HG03342 (cell line): ENCODE measurements around the gene NFATC2.

Experiments
- ATAC-seq: cut with Tn5 transposase; IDR thresholded peaks from one replicate; pipeline ENCODE4 v1.9.1; 2021; ENCODE audit warnings: mild to moderate bottlenecking, moderate library complexity; ENCODE audit not compliant: unreplicated experiment

Gene NFATC2

GRCh38 chr20:51399006-51399890 lies 143.3 kb downstream of the NFATC2 start:
- no peak for ATAC-seq

- no peak for ATAC-seq
Measured at GRCh38 chr20:51398552-51398951, 144.0 kb downstream of the NFATC2 start.

DNA sequence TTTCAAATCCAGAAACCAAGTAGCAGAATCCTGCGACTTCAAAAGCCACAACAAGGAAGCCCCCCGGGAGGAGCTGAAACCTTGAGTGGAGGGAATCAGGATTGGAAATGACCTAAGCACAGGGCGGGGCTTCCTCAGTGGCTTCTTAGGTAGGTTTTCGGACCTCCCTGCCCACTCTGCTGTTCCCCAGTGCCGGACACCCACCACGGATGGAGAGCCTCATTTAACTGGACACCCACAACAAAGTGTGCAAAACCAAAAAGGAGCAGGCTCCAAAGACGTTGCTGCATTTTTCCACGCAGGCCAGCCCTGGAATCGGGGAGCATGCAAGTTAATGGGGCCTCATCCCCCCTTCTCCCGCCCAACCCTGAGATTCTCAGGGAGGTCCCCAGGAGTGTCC lies 144.4 kb downstream of the NFATC2 start:
- no peak for ATAC-seq

DNA sequence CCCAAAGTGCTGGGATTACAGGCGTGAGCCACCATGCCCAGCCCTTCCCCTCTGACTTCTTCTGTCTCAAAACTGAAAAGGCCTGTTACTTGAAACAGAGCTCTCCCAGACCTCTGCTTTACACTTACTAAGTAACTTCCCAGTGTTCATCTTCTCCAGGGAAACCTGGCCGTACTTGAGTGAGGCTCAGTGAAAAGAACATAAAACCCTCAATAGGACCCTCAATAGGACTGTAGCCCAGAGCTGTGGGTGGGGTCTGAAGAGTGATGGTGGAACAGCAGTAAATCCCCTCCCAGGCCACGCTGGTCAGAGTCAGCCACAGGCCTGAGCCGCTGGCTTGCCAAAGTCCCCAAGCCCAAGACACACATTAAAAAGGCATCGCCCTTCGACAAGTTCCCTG lies 145.4 kb downstream of the NFATC2 start:
- ATAC-seq = no peak

DNA sequence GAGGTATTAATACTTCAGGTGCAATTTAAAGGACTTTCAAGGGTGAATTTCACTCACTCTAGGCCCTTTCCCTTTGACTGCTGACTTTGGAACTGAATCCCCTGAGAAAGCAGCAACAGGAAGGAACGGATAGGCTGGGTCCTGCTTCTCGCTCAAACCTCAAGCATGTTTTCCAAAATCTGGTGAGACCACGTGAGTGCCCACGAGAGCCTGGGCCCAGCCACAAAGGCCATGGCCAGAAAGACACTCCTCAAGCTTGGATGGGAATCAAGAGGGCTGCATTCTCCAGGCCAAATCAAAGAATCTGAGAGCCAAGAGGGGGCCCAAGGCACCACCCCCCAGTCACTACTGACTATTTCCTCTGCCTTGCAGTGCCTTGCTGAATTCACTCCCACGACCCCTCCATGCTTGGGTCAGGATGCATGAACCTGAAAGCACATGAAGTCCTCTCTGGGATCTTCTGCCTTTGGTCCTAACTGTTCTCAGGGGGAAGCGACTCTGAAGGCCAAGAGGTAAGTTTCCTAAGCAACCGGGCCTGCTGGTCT lies 146.1 kb downstream of the NFATC2 start:
- ATAC-seq = no peak

- no peak for ATAC-seq
Measured at GRCh38 chr20:51394706-51395105, 147.8 kb downstream of the NFATC2 start.

- ATAC-seq = no peak
Measured at GRCh38 chr20:51393571-51393970, 148.9 kb downstream of the NFATC2 start.

- no peak for ATAC-seq
Measured at GRCh38 chr20:51392614-51393186, 149.8 kb downstream of the NFATC2 start.

DNA sequence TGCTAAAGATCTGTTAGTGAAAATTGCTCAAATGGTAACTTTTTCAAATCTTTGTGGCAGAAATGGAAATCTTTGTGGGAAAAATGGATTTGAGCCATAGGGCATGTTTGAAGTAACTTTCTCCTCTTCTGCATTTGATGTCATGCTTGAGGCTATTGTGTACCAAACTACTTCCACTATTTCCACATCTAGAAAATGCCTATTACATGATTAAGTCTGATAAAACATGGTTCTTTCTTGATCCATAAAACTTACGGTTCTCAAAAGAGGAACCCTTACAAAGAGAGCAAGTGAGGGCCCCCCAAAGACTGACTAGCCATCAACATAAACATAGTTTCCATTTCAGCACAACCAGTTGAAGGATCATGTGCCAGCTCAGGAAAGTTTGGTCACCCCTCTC lies 150.6 kb downstream of the NFATC2 start:
- ATAC-seq = no peak

DNA sequence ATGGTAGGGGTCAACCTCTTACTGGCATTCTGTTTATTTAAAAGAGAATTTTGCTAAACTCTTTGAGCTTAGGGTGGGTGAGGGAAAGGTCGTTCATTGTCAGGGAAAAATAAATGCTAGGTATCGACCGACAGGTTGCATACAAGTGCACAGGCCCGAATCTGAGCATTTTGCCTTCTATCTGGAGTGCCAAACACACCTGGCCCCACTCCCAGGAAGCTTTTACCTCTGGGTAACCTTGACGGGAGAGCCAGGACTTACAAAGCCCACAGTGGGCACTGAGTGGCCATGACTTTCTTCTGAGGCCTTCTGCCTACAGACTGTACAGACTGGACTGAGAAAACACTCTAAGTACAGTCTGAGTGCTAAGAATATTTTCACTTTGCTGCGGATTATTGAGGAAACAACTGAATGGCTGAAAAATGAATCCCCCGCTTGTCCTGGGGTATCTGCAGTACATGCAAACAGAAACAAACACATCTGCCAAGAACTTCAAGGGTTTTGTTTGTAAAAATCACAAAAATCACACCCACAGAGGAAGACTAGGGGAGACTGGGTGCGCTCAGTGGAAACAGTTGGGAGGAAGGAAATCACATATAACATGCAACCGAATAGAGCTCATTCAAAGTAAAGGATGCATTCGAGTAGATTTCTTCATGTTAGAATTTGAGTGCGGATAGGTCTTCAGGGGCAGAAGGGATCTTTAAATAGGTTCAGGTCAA lies 152.8 kb downstream of the NFATC2 start:
- no peak for ATAC-seq

- no peak for ATAC-seq
Measured at GRCh38 chr20:51388756-51389542, 153.6 kb downstream of the NFATC2 start.

DNA sequence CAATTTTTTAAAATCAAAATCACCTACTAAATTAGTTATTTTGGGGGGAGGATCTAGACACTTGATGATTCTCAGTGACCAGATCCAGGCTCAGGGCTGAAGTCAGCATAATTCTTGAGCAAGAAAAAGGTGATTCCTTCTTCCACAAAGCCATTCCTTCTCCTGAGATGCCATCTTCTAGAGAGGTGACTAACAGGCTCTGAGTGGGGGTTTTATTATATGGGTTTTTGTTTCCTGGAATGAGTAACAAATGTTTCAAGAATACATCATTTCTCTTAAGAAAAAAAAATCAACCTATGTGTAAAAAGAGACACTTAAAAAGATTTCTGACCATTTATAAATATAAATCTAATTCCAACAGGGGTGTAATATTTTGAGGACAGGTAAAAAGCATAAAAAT lies 154.3 kb downstream of the NFATC2 start:
- ATAC-seq = no peak

DNA sequence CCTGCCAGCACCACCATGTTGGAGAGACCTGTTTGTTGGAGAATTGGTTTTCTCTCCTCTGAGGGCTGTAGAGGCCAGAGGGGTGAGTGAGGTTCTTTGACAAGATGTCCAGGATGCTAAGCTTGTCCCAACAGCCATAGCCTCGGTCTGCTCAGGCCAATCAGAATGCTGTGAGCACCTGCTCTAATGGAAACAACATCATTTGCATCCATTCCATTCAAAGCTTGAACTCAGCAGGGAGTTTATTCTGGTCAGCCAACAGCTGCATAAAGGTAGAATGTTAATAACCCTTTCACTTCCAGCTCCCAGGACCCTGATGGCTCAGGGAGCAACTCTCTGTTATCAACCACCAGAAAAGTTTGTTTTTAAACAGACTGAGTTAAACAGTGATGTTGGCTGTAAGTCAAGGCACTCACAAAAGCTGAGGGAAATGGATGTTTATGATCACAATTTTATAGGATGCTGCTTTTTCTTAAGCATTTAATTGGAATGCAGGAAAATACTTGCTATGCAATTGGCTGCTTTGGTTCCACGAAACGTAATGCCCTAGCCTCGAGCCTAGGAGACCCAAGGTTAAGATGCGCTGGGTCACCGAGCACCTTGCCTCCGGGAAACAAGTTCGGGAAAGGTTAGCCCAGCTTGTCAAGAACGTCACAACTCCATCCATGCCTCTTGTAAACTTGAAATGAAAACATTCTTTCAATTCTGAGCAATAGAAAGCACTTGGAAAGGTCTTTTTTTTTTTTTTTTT lies 155.2 kb downstream of the NFATC2 start:
- no peak for ATAC-seq

DNA sequence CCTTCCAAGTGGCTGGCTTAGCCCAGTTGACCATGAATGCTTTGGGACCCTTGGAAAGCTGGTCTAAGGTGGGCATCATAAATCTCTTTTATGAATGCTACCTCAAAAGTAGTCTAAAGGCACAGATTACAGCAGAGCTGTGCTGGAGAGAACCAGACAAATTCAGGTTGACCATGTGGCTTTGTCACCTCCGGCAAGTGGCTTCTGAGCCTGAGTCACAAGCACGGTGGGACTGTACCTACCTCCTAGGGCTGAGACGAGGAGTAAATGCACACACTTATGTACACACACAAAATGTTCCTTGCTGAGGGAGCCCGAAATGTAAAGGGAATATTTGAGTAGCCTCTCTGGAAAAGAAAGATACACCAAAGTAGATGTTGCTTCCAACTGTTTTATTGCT lies 155.9 kb downstream of the NFATC2 start:
- ATAC-seq = no peak

DNA sequence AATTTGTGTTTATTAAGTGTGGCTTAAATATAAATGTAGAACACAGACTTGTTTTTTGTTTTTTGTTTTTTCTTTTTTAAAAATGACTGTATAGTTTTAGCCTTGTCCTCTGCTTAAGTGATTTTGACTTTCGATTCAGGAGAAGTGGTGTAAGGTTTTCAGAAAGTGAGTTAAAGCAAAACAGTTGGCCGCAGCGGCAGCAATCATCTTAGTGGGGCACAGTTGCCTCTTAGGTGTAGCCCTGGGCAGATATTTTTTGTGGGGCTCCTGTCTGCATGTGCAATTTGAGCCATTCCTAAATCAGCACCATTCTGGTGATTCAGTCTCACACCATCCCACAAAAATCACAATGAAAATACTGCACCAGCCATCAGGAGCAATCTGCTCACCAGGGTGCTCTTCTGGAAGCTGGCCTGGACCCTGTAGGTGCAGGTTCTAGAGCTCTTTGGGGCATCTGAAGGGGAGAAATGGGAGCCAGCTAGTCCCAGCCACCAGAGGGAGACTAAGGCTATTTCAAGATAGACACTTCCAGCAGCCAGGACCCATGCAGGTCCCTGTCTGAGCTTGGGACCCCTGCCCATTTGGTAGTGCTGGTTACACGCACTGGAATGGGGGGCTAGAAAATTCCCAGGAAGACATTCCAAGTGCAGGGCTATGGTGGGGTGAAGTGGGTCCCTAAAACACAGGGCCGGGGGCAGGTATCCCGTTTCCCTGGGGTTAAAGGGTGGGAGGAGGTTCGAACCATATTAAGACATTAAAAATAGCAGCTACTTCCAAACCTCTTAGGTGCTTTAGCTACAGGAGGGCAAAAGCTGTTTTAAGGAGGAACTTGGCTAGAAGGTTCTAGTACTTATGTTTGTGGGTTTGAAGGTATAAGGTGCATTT lies 156.6 kb downstream of the NFATC2 start:
- ATAC-seq = no peak

DNA sequence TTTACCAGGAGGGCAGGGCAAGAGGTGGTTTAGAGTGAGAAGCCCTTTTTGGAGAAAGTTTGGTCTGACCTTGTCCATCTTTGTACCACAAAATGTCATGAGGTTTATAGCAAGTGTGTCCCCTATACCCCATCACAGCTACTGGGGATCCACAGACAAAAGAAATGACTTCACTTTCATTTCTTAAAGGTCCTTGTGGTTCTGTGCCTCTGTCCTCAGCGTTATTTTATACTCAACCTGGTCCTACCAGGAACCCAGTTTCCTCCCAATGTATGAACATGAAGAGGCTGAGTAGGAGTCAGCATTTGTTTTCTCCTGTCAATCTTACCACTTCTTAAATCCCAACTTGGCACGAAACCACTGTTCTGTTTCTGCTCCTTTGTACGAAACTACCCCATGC lies 157.6 kb downstream of the NFATC2 start:
- no peak for ATAC-seq

GRCh38 chr20:51383891-51384510 lies 158.5 kb downstream of the NFATC2 start:
- ATAC-seq = no peak

GRCh38 chr20:51382986-51383821 lies 159.3 kb downstream of the NFATC2 start:
- no peak for ATAC-seq
